ENCODE results near the gene TBC1D2B.

Gene TBC1D2B

GRCh38 chr15:78067328-78068228 lies 9.9 kb downstream of the TBC1D2B start:
- H3K4me3 ChIP-seq (replicated peaks; ENCODE audit: low read depth, low read length): no peak overlapping the region
- DNase-seq (ENCODE audit: extremely low read depth, low read depth): no peak
- no peak for TF ChIP-seq CTCF (IDR thresholded peaks at IDR 0.05; ENCODE audit: low read depth, low read length, missing control alignments)

- no peak overlapping the region for H3K4me3 ChIP-seq (replicated peaks; ENCODE audit: low read depth, low read length)
- no peak for TF ChIP-seq CTCF (IDR thresholded peaks at IDR 0.05; ENCODE audit: low read depth, low read length, missing control alignments)
- no peak for DNase-seq (ENCODE audit: extremely low read depth, low read depth)
These were observed 11.3 kb downstream of the TBC1D2B start for GRCh38 chr15:78065973-78066946.

GRCh38 chr15:78065284-78065872 lies 12.1 kb downstream of the TBC1D2B start:
- H3K4me3 ChIP-seq (replicated peaks; ENCODE audit: low read depth, low read length): no peak overlapping the region
- peak; percentile 85 for DNase-seq (ENCODE audit: extremely low read depth, low read depth)
- no peak for TF ChIP-seq CTCF (IDR thresholded peaks at IDR 0.05; ENCODE audit: low read depth, low read length, missing control alignments)

- DNase-seq (ENCODE audit: extremely low read depth, low read depth): no peak
- H3K4me3 ChIP-seq (replicated peaks; ENCODE audit: low read depth, low read length): no peak overlapping the region
- TF ChIP-seq CTCF (IDR thresholded peaks at IDR 0.05; ENCODE audit: low read depth, low read length, missing control alignments): no peak
These were observed 13.0 kb downstream of the TBC1D2B start for GRCh38 chr15:78064544-78064943.

GRCh38 chr15:78063970-78064385 lies 13.5 kb downstream of the TBC1D2B start:
- no peak for TF ChIP-seq CTCF (IDR thresholded peaks at IDR 0.05; ENCODE audit: low read depth, low read length, missing control alignments)
- no peak overlapping the region for H3K4me3 ChIP-seq (replicated peaks; ENCODE audit: low read depth, low read length)
- DNase-seq (ENCODE audit: extremely low read depth, low read depth): no peak

DNA sequence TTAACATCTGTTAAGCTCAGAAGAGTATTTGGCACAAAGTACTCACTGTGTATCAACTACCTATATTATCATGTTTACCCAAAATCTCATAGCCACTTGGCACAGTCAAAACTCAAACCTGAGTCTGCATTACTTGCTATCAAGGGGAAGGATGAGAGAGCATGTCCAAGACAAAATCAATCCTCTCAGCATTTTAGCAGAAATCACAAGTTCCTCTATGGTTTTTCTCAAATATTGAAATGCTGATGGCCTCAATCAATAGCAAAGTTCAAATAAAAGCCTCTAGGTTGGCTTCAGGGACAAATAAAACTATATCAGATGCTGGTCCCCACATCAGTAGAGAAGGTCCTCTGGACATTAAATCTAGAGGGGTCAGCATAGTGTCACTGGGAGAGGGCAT lies 14.3 kb downstream of the TBC1D2B start:
- no peak overlapping the region for H3K4me3 ChIP-seq (replicated peaks; ENCODE audit: low read depth, low read length)
- no peak for DNase-seq (ENCODE audit: extremely low read depth, low read depth)
- no peak for TF ChIP-seq CTCF (IDR thresholded peaks at IDR 0.05; ENCODE audit: low read depth, low read length, missing control alignments)

Measured in HFF-Myc (cell line).